Naive B cell (primary cell): ENCODE results near the gene NRL. TPM values are rescaled to one million over a fixed set of nuclear protein-coding genes. Genes with fewer than 3 reads are reported as not detected.

ENCODE experiments used
- ATAC-seq, 2 donors: fragments of 150-1000 bp; cut with Tn5 transposase; 2 replicates each; pipeline ENCODE4 v1.10.0; 2021; ENCODE audit warnings: low read depth in 2 of 2, mild to moderate bottlenecking in 2 of 2, moderate library complexity in 2 of 2
- DNase-seq: peaks from one replicate; pipeline ENCODE4 v3.0.0; 2022
- H3K27ac Mint-ChIP-seq, 6 donors: one replicate each; pipeline ENCODE4 v1.8.0; 2020 to 2022; ENCODE audit warnings: mild to moderate bottlenecking in 6 of 6, mixed read lengths in 6 of 6, moderate library complexity in 5 of 6, inconsistent platforms in 2 of 6
- H3K27me3 Mint-ChIP-seq, 3 donors: one replicate each; pipeline ENCODE4 v1.8.0; 2021 to 2022; ENCODE audit warnings: mixed read lengths in 3 of 3, mild to moderate bottlenecking in 1 of 3
- H3K36me3 Mint-ChIP-seq, 2 donors: one replicate each; pipeline ENCODE4 v1.8.0; 2020 to 2022; ENCODE audit warnings: mixed read lengths in 2 of 2, inconsistent platforms in 1 of 2, mild to moderate bottlenecking in 1 of 2
- H3K4me1 Mint-ChIP-seq, 3 donors: one replicate each; pipeline ENCODE4 v1.8.0; 2020 to 2022; ENCODE audit warnings: mixed read lengths in 3 of 3, inconsistent platforms in 1 of 3, mild to moderate bottlenecking in 1 of 3, moderate library complexity in 1 of 3
- H3K4me3 Mint-ChIP-seq, 8 donors: one replicate each; pipeline ENCODE4 v1.8.0; 2020 to 2022; ENCODE audit warnings: mild to moderate bottlenecking in 8 of 8, mixed read lengths in 8 of 8, moderate library complexity in 8 of 8, inconsistent platforms in 2 of 8
- H3K9me3 Mint-ChIP-seq, 7 donors: one replicate each; pipeline ENCODE4 v1.8.0; 2020 to 2022; ENCODE audit warnings: mixed read lengths in 7 of 7, mild to moderate bottlenecking in 5 of 7, inconsistent platforms in 2 of 7, moderate library complexity in 1 of 7
- polyA plus RNA-seq, 6 donors: library from polyadenylated mRNA; unstranded; fragments of 300-500 nt; fragmentation: Illumina TruSeq; gene quantifications; one replicate each; pipeline ENCODE4 v1.2.3, GENCODE V29; 2021; ENCODE audit warnings: low read depth in 6 of 6

The NRL gene
- polyA plus RNA-seq, 6 donors from 2014 or later, result 2.3 to 8.9 (median 6.4) TPM

DNA sequence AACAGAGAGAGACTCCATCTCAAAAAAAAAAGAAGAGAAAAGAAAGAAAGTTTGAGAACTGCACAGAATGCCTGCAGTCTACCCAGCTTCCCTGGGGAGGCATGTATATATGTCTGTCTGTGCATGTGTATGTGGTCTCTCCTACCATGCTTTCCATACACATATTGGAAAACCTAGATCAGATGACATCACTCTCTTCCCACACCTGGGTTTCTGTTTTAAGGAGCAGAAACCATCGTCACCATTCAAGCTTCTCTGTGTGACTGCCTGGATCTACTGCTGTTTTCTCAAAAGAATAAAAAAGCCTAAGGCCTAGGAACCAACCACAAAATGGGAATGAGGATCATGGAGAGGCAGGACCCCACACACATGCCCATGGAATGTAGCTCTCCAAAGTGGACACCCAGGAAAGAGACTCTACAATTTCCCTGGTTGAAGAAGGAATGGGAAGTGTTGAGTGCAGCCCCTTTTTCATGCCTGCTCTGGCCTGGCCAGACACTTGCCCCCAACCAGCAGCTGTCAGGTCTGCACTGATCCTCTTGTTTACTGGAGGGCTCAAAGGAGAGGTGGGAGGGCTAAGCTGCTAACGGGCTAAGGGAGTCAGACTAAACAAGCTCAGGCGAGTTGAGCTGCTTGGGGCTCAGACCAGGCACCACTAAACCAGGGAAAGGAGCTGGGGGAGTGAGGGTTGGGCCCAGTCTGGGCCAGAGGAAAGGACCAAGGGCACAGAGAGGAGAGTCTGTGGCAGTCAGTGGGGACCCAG lies 28.4 kb downstream of the NRL start:
- peaks cover 24 to 32% (median 24%) of the 10 kb centered on the region in 3 donors for H3K4me1 Mint-ChIP-seq
- DNase-seq (no peak), ATAC-seq (no peak)
- no peaks in the 10 kb centered on the region for H3K27me3 Mint-ChIP-seq
- H3K4me3 Mint-ChIP-seq, result no peak overlapping the region
- H3K9me3 Mint-ChIP-seq, result no peaks in the 10 kb centered on the region
- no peaks in the 10 kb centered on the region for H3K36me3 Mint-ChIP-seq
- no peak overlapping the region for H3K27ac Mint-ChIP-seq

DNA sequence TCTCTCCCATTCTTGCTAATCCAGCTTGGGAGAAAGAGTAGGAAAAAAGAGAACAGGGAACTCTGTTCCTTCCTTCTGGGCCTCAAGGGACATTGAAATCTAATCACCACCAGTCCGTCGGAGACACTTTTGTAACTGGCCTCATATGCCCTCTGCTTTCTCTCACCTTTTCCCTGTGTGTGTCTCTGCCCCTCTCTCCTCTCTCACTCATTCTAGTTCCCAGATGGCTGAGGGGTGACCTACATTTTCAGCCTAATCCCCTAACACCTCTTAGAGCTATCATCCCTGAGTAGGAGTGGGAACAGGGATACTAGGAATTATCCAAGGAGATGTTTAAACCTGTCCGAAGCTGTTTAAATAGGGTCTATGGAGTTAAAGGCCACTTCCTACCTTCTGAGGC lies 29.5 kb downstream of the NRL start:
- H3K4me1 Mint-ChIP-seq, result peaks cover 25 to 33% (median 26%) of the 10 kb centered on the region in 3 donors
- no peak for ATAC-seq
- H3K27ac Mint-ChIP-seq, result peak overlapping the region in 3 of 6 donors; percentile 2 to 65 (median 17)

DNA sequence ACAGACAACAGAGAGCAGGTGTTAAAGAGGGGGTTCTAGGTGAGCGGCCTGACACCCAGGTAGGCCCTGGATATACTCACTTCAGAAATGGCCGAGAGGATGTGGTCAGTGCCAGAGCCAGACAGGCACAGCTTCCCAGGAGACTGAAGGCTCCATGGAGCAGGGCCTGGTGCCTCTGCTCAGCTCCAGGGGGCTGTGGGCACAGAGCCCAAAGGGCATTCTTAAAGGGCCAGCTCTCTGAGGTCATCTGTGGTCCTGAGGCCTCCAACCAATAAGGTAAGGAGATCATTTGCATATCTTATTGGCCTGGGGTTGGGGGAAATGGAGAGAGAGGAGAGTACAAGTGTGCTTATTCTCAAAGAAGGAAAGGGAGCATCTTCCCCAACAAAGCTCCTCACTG lies 30.3 kb downstream of the NRL start:
- H3K36me3 Mint-ChIP-seq, result no peaks in the 10 kb centered on the region
- peaks cover 25 to 34% (median 31%) of the 10 kb centered on the region in 3 donors for H3K4me1 Mint-ChIP-seq
- no peak for DNase-seq
- H3K4me3 Mint-ChIP-seq, result peak overlapping the region in 1 of 8 donors; percentile 72
- no peaks in the 10 kb centered on the region for H3K9me3 Mint-ChIP-seq
- H3K27me3 Mint-ChIP-seq, result no peaks in the 10 kb centered on the region
- peak overlapping the region in 2 of 6 donors; percentile 23 to 54 for H3K27ac Mint-ChIP-seq
- ATAC-seq, result no peak

More for the DNA sequence above, 29.5 kb downstream of the NRL start:
- H3K36me3 Mint-ChIP-seq, result no peaks in the 10 kb centered on the region
- peak overlapping the region in 2 of 8 donors; percentile 25 to 36 for H3K4me3 Mint-ChIP-seq
- no peaks in the 10 kb centered on the region for H3K27me3 Mint-ChIP-seq
- H3K9me3 Mint-ChIP-seq, result no peaks in the 10 kb centered on the region
- DNase-seq, result no peak

DNA sequence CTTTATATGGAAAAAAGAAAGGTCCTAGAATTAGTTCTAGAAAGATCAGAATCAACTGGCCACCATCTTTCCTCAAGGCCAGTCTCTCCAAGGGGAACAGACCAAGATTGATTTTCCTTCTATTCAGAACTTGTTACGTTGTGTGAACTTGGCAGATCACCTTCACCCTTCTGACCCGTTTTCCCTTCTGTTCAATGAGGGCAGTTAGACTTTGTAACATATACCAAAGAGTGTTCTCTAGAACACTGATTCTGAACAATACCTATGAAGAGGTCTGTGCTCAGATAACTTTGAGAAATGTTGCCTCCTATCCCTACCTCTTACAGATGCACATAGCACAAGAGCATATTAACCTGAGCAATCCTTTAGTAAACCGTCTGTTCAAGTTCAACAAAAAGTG lies 31.3 kb downstream of the NRL start:
- Mint-ChIP-seq H3K4me3 (peak overlapping the region in 1 of 8 donors; percentile 72), H3K27ac (no peak overlapping the region)

DNA sequence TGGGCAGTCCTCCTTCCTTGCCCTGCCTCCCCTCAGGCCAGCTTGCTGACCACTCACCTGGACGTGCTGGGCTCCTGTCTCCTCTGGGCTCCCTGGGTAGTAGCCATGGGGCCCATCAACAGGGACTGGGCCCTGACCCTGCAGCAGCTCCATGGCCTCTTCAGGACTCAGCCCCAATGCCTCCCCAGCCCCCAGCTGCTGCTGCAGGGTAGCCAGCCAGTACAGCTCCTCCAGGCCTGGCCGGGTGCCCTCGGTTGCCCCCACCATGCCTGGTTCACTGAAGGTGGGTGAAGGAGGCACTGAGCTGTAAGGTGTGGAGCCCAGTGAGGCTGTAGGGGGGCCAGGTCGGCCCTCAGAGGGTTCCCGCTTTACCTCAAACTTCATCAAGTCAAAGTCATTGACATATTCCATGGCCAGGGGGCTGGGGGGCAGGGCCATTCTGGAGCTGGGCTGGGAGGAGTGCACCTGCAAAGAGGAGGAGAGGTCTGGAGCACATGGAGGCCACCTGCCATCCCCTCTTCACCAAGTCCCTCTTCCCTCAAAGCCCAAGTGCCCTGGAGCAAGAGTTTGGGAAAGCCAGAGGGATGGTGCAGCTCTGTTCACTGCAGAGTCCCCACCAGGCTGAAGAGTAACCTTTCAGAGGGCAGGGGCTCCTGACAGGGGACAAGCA lies 32.2 kb downstream of the NRL start:
- no peak for DNase-seq
- Mint-ChIP-seq H3K4me3 (peak overlapping the region; percentile 79 to 96 (median 88)), H3K9me3 (no peaks in the 10 kb centered on the region), H3K36me3 (no peaks in the 10 kb centered on the region), H3K27ac (peak overlapping the region in 5 of 6 donors; percentile 16 to 96 (median 87)), H3K27me3 (no peaks in the 10 kb centered on the region), H3K4me1 (peaks cover 34 to 43% (median 37%) of the 10 kb centered on the region in 3 donors)
- ATAC-seq, result no peak

More for the DNA sequence above, 31.3 kb downstream of the NRL start:
- peaks cover 31 to 40% (median 37%) of the 10 kb centered on the region in 3 donors for H3K4me1 Mint-ChIP-seq
- no peaks in the 10 kb centered on the region for H3K9me3 Mint-ChIP-seq
- no peak for ATAC-seq
- DNase-seq, result no peak
- H3K27me3 Mint-ChIP-seq, result no peaks in the 10 kb centered on the region
- H3K36me3 Mint-ChIP-seq, result no peaks in the 10 kb centered on the region

DNA sequence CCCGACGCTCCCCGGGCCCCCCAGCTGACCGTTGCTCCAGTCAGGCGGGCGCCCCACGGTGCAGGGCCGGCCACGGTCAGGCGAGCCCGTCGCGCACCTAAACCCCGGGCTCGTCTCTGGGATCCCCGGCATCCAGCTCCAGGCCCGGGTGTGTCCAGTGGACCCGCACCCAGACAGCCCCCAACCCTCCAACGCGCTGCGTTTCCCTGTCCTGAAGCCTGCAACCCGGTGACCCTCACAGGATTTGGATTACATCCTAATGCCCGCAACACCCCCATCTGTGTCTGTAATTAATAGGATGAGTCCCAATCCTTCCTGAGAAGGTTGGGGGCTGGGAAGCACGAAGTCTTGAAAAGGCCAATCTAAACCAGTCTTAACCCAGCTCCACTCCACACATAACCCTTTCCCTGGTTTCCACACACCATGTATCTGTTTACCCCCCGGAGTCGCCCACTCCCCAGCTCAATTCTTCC lies 33.0 kb downstream of the NRL start:
- DNase-seq, result no peak
- H3K27me3 Mint-ChIP-seq, result no peaks in the 10 kb centered on the region
- no peaks in the 10 kb centered on the region for H3K36me3 Mint-ChIP-seq
- peaks cover 34 to 51% (median 37%) of the 10 kb centered on the region in 3 donors for H3K4me1 Mint-ChIP-seq
- H3K9me3 Mint-ChIP-seq, result no peaks in the 10 kb centered on the region
- peak overlapping the region; percentile 79 to 96 (median 88) for H3K4me3 Mint-ChIP-seq
- peak overlapping the region in 5 of 6 donors; percentile 63 to 96 (median 87) for H3K27ac Mint-ChIP-seq
- no peak for ATAC-seq

DNA sequence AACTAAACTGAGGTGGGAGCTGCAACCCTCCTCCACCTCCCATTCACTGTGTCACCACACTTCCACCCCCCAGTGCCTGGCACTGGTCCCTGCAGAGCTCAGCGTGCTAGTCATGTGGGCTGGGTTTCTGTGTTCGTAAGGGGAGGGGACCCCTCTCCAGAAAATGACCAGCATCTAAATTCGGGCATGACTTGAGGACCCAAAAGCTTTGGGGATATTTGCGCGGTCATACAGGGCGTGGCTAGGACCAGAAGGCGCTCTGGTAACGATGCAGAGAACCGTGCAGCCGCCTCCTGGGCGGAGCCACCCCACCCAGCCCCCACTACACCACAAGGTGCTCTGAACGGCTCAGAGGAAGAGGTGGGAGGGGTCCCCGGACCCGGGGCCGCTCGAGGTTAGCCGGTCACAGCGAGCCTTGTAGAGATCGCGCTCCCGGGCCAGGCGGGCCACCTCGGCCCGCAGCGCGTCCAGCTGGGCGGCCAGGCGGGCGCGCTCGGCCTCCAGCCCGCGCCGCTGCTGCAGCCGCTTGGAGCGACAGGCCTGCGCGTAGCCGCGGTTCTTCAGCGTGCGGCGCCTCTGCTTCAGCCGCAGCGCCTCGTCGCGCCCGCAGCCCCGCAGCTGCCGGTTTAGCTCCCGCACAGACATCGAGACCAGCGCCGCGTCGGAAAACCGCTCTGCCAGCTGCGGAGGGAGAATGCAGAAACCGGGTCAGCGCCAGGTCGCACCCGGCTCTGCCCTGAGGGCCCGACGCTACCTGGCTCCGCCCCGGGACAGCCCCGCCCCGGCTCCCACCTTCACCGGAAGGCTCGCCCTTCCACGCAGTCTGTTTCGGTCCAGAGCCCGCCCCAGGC lies 33.6 kb downstream of the NRL start:
- Mint-ChIP-seq H3K4me3 (peak overlapping the region; percentile 79 to 95 (median 90)), H3K9me3 (no peaks in the 10 kb centered on the region), H3K27ac (peak overlapping the region in 4 of 6 donors; percentile 56 to 88 (median 84)), H3K27me3 (no peaks in the 10 kb centered on the region), H3K4me1 (peaks cover 39 to 58% (median 43%) of the 10 kb centered on the region in 3 donors), H3K36me3 (no peaks in the 10 kb centered on the region)
- DNase-seq (peak; percentile 70), ATAC-seq (peak; percentile 93 to 95)

DNA sequence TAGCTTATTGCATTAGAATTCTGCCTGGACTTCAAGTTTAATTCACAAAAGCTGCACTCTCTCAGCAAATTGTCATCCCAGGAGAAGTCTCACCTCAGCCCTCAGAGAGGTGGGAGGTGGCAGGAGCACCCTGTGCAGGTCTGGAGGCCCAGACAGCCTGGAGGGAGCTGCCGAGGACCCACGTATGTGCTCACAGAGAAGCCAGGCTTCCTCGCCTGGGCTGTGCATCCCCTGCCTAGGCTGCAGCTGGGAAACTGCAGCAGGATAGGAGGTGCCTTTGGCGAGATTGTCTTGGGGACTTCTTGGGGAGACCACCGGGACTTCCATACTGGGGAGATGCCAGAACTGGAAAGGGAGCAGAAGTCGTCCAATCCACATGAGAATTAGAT lies 34.6 kb downstream of the NRL start:
- Mint-ChIP-seq H3K27me3 (no peaks in the 10 kb centered on the region), H3K4me1 (peaks cover 48 to 67% (median 52%) of the 10 kb centered on the region in 3 donors), H3K27ac (peak overlapping the region in 4 of 6 donors; percentile 75 to 90 (median 83)), H3K36me3 (no peaks in the 10 kb centered on the region), H3K9me3 (no peaks in the 10 kb centered on the region), H3K4me3 (peak overlapping the region; percentile 79 to 92 (median 90))
- ATAC-seq (no peak), DNase-seq (no peak)

DNA sequence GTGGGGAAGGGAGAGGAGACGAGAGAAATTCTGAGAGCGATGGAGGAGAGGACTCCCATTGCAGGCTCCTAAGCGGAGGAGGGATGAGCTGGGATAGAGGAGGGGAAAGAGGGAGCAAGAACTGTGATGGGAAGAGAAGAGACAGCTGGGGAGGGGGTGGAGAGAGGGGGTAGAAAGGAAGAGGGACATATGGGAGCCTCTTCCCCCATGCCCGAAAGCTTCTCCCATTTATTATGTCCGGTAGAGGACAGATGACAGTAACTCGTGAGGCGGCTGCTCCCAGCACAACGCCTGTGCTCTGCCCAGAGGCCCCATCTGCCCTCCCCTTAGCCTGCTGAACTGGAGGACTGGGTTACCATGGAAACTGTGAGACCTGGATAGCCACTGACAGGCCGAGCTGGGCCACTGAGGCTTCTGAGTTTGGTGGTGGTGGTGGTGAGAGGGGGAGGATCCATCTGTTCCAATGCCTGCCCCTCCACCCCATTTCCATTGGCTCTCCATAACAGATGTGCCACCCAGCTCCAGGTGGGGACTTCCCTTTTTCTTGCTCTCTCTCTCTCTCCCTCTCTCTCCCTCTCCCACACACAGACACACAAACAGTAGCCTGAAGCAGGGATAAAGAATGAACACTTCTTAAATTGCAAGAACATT lies 35.1 kb downstream of the NRL start:
- Mint-ChIP-seq H3K36me3 (no peaks in the 10 kb centered on the region), H3K27me3 (no peaks in the 10 kb centered on the region), H3K4me3 (peak overlapping the region in 6 of 8 donors; percentile 13 to 92 (median 88)), H3K4me1 (peaks cover 53 to 73% (median 58%) of the 10 kb centered on the region in 3 donors), H3K9me3 (no peaks in the 10 kb centered on the region), H3K27ac (peak overlapping the region in 3 of 6 donors; percentile 85 to 90 (median 86))
- ATAC-seq (no peak), DNase-seq (no peak)

DNA sequence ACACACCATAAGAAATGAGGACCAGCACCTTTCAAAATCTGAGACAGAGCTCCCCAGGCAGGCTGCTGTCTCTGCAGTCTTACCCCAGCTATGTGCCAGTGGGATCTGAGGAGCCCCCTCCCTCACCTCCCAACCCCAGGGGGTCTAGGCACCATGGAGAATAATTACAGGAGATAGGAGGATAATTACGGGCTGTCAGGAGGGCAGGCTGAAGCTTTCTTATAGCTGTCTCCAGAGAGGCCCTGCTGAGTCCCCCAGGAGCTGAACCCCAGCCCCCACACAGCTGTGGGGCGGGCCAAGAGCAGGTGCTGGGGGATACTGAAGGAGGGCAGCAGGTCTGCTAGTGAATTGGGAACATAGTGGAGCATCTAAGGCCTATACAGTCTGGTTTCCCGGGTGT lies 36.6 kb downstream of the NRL start:
- H3K36me3 Mint-ChIP-seq, result no peaks in the 10 kb centered on the region
- no peak for DNase-seq
- no peak for ATAC-seq
- peak overlapping the region in 2 of 6 donors; percentile 69 to 85 for H3K27ac Mint-ChIP-seq
- H3K4me1 Mint-ChIP-seq, result peaks cover 53 to 70% (median 53%) of the 10 kb centered on the region in 3 donors
- no peaks in the 10 kb centered on the region for H3K27me3 Mint-ChIP-seq
- peak overlapping the region in 3 of 8 donors; percentile 9 to 57 (median 20) for H3K4me3 Mint-ChIP-seq
- H3K9me3 Mint-ChIP-seq, result no peaks in the 10 kb centered on the region

DNA sequence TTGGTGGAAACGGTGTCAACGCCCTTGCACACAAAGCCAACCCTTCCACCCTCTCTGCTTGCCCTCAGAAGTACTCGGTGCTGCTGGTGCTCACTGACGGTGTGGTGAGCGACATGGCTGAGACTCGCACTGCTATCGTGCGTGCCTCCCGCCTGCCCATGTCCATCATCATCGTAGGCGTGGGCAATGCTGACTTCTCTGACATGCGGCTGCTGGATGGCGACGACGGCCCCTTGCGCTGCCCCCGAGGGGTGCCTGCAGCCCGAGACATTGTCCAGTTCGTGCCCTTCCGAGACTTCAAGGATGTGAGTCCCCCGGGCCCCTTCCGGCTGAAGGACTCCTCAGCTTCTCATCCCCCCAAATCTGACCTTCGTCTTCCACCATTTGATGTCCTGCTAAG lies 37.7 kb downstream of the NRL start:
- peak overlapping the region in 2 of 6 donors; percentile 78 to 91 for H3K27ac Mint-ChIP-seq
- peak overlapping the region in 1 of 8 donors; percentile 42 for H3K4me3 Mint-ChIP-seq
- H3K9me3 Mint-ChIP-seq, result no peaks in the 10 kb centered on the region
- peaks cover 48 to 64% (median 48%) of the 10 kb centered on the region in 3 donors for H3K4me1 Mint-ChIP-seq
- ATAC-seq (no peak), DNase-seq (no peak)
- H3K36me3 Mint-ChIP-seq, result no peaks in the 10 kb centered on the region
- H3K27me3 Mint-ChIP-seq, result no peaks in the 10 kb centered on the region

DNA sequence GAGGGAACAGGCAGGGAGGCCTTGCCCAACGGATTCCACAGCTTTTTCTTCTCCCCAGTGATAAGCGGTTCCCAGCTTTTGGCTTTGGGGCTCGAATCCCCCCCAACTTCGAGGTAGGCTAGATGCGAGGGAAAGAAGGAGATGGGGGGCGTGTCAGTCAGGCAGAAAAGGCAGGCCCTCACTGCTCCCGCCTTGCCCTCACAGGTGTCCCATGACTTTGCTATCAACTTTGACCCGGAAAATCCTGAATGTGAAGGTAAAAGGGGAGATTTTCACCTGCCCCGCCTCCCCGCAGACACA lies 38.5 kb downstream of the NRL start:
- H3K27ac Mint-ChIP-seq, result no peak overlapping the region
- ATAC-seq, result no peak

More for the DNA sequence above, 38.5 kb downstream of the NRL start:
- Mint-ChIP-seq H3K9me3 (no peaks in the 10 kb centered on the region), H3K4me1 (peaks cover 44 to 59% (median 44%) of the 10 kb centered on the region in 3 donors), H3K4me3 (no peak overlapping the region), H3K36me3 (no peaks in the 10 kb centered on the region), H3K27me3 (no peaks in the 10 kb centered on the region)
- DNase-seq, result no peak
